HS-27A (cell line): ENCODE measurements around the gene PTPRE.

Experiments
- DNase-seq: peaks from one replicate; pipeline ENCODE4 v3.0.0-alpha.2; 2012; ENCODE audit warnings: low read depth, missing footprints

PTPRE gene

GRCh38 chr10:127953876-127954275, 47.0 kb downstream of the PTPRE start:
- DNase-seq, result no peak

GRCh38 chr10:127959428-127959827, 52.5 kb downstream of the PTPRE start:
- no peak for DNase-seq

GRCh38 chr10:127961071-127961470, 54.2 kb downstream of the PTPRE start:
- no peak for DNase-seq

GRCh38 chr10:127962205-127962604, 55.3 kb downstream of the PTPRE start:
- DNase-seq, result no peak

- no peak for DNase-seq
Measured at GRCh38 chr10:127963136-127963535, 56.2 kb downstream of the PTPRE start.

- no peak for DNase-seq
Measured at GRCh38 chr10:127964621-127965020, 57.7 kb downstream of the PTPRE start.

- DNase-seq, result no peak
Measured at GRCh38 chr10:127966875-127967274, 60.0 kb downstream of the PTPRE start.

GRCh38 chr10:127968027-127968441, 61.1 kb downstream of the PTPRE start:
- DNase-seq, result no peak

- DNase-seq, result no peak
Measured at GRCh38 chr10:127968659-127969058, 61.8 kb downstream of the PTPRE start.

- DNase-seq, result no peak
Measured at GRCh38 chr10:127971101-127971946, 64.4 kb downstream of the PTPRE start.

GRCh38 chr10:127971963-127972615, 65.2 kb downstream of the PTPRE start:
- no peak for DNase-seq

GRCh38 chr10:127972751-127973357, 66.0 kb downstream of the PTPRE start:
- DNase-seq, result no peak

GRCh38 chr10:127973791-127974311, 66.9 kb downstream of the PTPRE start:
- DNase-seq, result no peak

GRCh38 chr10:127974911-127975310, 68.0 kb downstream of the PTPRE start:
- no peak for DNase-seq

- no peak for DNase-seq
Measured at GRCh38 chr10:127976286-127976685, 69.4 kb downstream of the PTPRE start.

- no peak for DNase-seq
Measured at GRCh38 chr10:127976701-127977356, 69.9 kb downstream of the PTPRE start.

- DNase-seq, result no peak
Measured at GRCh38 chr10:127977357-127978009, 70.6 kb downstream of the PTPRE start.

GRCh38 chr10:127978481-127978880, 71.6 kb downstream of the PTPRE start:
- DNase-seq, result no peak

- DNase-seq, result no peak
Measured at GRCh38 chr10:127979045-127979444, 72.1 kb downstream of the PTPRE start.

- DNase-seq, result no peak
Measured at GRCh38 chr10:127979566-127979965, 72.7 kb downstream of the PTPRE start.

- DNase-seq, result no peak
Measured at GRCh38 chr10:127980898-127981297, 74.0 kb downstream of the PTPRE start.

- no peak for DNase-seq
Measured at GRCh38 chr10:127982601-127983000, 75.7 kb downstream of the PTPRE start.
